ENCODE measurements around the gene CHD9NB.

- TF ChIP-seq, protein P1, sequence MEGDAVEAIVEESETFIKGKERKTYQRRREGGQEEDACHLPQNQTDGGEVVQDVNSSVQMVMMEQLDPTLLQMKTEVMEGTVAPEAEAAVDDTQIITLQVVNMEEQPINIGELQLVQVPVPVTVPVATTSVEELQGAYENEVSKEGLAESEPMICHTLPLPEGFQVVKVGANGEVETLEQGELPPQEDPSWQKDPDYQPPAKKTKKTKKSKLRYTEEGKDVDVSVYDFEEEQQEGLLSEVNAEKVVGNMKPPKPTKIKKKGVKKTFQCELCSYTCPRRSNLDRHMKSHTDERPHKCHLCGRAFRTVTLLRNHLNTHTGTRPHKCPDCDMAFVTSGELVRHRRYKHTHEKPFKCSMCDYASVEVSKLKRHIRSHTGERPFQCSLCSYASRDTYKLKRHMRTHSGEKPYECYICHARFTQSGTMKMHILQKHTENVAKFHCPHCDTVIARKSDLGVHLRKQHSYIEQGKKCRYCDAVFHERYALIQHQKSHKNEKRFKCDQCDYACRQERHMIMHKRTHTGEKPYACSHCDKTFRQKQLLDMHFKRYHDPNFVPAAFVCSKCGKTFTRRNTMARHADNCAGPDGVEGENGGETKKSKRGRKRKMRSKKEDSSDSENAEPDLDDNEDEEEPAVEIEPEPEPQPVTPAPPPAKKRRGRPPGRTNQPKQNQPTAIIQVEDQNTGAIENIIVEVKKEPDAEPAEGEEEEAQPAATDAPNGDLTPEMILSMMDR (conservative IDR thresholded peaks at IDR 0.05) = no peak
- TF ChIP-seq EZH2 (IDR thresholded peaks at IDR 0.05; ENCODE audit: low read depth) = no peak
Observed at GRCh38 chr16:53042235-53042701, 10.4 kb downstream of the CHD9NB start.
